ENCODE measurements around the gene ACER2.

DNA sequence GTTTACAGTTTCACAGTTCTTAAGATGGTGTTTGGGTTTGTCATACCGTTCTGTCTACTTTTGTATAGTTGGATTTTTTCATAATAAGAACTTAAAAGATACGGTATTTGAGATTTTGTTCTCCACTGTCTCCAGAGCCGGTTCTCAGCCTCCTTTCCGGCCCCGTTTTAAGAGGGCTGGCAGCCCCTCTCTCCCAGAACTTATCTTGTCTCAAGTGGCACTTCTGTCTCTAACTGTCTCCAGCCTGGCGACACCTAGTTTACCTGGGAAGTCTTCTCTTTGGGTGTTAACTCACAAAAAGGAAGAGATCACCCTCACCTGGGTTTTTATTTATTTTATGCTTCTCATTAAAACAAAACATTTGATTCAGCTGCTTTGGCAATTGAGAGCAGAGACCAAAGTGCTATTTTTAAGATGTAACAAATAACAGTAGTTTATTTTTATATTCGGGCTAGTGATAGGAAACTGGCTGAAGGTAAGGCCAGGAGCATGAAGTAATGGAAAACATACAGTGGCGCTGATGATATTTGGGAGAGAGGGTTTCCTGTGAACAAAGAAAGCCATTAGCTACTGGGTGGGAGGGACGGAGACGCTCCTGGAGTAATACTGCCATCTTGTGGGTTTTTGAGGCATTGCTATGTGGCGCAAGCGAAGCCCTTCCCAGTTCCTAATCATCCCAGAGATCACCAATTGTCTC is 48.3 kb downstream of the ACER2 start:
- TF ChIP-seq POLR2A (IDR thresholded peaks at IDR 0.05; ENCODE audit: low read depth, low read length): no peak
- TF ChIP-seq, protein P1, sequence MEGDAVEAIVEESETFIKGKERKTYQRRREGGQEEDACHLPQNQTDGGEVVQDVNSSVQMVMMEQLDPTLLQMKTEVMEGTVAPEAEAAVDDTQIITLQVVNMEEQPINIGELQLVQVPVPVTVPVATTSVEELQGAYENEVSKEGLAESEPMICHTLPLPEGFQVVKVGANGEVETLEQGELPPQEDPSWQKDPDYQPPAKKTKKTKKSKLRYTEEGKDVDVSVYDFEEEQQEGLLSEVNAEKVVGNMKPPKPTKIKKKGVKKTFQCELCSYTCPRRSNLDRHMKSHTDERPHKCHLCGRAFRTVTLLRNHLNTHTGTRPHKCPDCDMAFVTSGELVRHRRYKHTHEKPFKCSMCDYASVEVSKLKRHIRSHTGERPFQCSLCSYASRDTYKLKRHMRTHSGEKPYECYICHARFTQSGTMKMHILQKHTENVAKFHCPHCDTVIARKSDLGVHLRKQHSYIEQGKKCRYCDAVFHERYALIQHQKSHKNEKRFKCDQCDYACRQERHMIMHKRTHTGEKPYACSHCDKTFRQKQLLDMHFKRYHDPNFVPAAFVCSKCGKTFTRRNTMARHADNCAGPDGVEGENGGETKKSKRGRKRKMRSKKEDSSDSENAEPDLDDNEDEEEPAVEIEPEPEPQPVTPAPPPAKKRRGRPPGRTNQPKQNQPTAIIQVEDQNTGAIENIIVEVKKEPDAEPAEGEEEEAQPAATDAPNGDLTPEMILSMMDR (conservative IDR thresholded peaks at IDR 0.05; ENCODE audit: low read depth, low read length): peak; percentile 93
- no peak for TF ChIP-seq MAFK (IDR thresholded peaks at IDR 0.05; ENCODE audit: low read depth, low read length)
- no peak for TF ChIP-seq BHLHE40 (IDR thresholded peaks at IDR 0.05; ENCODE audit: low read depth, low read length)
- TF ChIP-seq, protein P2, sequence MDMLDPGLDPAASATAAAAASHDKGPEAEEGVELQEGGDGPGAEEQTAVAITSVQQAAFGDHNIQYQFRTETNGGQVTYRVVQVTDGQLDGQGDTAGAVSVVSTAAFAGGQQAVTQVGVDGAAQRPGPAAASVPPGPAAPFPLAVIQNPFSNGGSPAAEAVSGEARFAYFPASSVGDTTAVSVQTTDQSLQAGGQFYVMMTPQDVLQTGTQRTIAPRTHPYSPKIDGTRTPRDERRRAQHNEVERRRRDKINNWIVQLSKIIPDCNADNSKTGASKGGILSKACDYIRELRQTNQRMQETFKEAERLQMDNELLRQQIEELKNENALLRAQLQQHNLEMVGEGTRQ (IDR thresholded peaks at IDR 0.05; ENCODE audit: low read depth, low read length): no peak
- TF ChIP-seq RFX5 (IDR thresholded peaks at IDR 0.05; ENCODE audit: low read depth, low read length): no peak
- TF ChIP-seq RAD21 (IDR thresholded peaks at IDR 0.05; ENCODE audit: low read length): peak; percentile 94
- no peak for TF ChIP-seq MAZ (IDR thresholded peaks at IDR 0.05; ENCODE audit: borderline replicate concordance, low read depth, low read length)
